DMS53 treated with DMSO at 0.1 percent for 48 hours (cell line): Measurements from ENCODE around the gene TMC5.
"Not testable (repeated sequence)": the region's sequence is repeated elsewhere in the genome, so short reads cannot be mapped to it uniquely, and the experiment has no call there.

Experiments used
- DNase-seq: peaks from one replicate; lab custom pipeline; 2025; ENCODE audit not compliant: unreplicated experiment; lab: John Stamatoyannopoulos, UW

The TMC5 gene

GRCh38 chr16:19527161-19527560 lies 109.5 kb downstream of the TMC5 start:
- DNase-seq: no peak

- DNase-seq: no peak
Observed at GRCh38 chr16:19528666-19529065, 111.0 kb downstream of the TMC5 start.

DNA sequence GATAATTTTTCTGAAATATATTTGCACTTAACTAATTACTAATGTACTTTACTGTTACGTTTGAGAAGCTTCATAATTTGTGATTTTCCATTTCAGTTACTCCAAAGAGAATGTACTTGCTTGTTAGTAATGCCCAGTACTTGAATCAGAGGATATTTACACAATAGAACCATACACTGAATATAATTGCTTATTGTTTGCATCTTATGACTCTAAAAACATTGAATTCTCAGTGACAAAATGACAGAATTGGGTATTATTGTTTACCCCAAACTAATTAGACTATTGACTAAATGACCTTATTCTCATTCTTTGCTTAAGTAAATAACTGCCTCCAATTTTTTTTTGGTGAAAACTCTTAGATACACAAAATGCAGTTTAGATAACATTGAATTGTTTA lies 114.9 kb downstream of the TMC5 start:
- no peak for DNase-seq

DNA sequence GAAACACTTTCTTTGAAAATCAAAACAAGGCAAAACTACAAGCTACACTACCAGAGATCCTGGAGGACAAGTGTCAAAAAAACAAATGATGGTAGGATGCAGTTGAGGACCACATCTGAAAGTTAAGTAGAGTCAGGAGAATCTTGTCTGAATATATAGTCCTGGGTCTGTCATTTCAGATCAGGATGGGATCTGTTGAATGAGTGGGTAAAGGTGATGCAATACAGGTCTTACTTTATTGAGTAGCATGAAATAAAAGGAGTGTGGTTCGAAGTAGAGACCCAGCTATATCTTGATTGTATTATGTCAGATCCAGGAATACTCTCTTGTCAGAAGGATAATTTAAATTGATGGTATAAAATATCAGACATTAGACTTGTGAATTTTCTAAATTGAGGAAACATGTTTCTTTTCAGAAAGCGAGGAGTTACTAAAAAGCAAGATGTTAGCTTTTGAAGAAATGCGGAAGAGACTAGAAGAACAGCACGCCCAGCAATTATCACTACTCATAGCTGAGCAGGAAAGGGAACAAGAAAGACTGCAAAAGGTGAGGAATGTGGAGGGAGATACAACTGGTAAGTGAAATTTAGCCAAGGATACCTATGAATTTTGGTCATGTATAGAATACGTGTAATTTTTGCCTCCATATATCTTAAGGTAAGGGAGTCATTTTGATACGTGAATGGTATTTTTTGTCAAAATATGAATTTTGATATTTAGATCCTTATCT lies 122.7 kb downstream of the TMC5 start:
- no peak for DNase-seq

- peak; percentile 86 for DNase-seq
Observed at GRCh38 chr16:19542138-19542821, 124.6 kb downstream of the TMC5 start.

- DNase-seq: not testable (repeated sequence)
Observed at GRCh38 chr16:19543278-19543996, 125.8 kb downstream of the TMC5 start.

DNA sequence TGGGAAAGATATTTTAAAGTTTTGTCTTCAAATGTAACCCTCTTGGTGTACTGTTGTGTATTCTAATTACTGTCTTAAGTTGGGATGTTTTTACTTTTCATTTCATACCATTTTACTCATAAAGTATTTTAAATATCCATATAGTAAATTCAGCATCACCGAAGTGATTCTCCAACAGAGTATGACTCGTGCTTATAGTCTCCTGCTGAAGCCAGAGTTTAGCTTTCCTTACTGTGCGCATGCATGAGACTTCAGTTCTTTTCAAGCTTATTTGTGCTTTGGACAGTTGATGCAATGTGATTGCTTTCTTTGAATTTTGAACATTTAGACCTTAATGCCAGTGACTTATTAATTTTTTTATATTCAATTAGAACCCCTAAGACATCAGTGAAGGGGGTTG lies 130.5 kb downstream of the TMC5 start:
- DNase-seq: no peak
